Mesendoderm (in vitro differentiated cells): Measurements from ENCODE around the gene UBAP2.

Experiments
- DNase-seq: peaks from one replicate; pipeline ENCODE4 v3.0.0; 2013
- H2AK5ac ChIP-seq: 2 replicates; pipeline ENCODE4 v1.6.1; 2013; ENCODE audit warnings: low read length, inconsistent platforms
- H2BK120ac ChIP-seq: 2 replicates; pipeline ENCODE4 v1.6.1; 2013; ENCODE audit warnings: low read depth, mild to moderate bottlenecking, low read length, moderate library complexity, mixed read lengths
- H2BK15ac ChIP-seq: replicated peaks from 2 replicates; pipeline ENCODE4 v1.6.1; 2013; ENCODE audit warnings: low read depth, mild to moderate bottlenecking, moderate library complexity
- H2BK5ac ChIP-seq: 2 replicates; pipeline ENCODE4 v1.6.1; 2013; ENCODE audit warnings: low read length, inconsistent platforms
- H3K18ac ChIP-seq: 2 replicates; pipeline ENCODE4 v1.6.1; 2013; ENCODE audit warnings: mild to moderate bottlenecking, low read length, mixed read lengths
- H3K23ac ChIP-seq: one replicate; pipeline ENCODE4 v1.6.1; 2013; ENCODE audit warnings: low read length
- H3K27ac ChIP-seq: 2 replicates; pipeline ENCODE4 v1.5.1; 2013; ENCODE audit warnings: low read depth, mild to moderate bottlenecking, inconsistent platforms, low read length, moderate library complexity
- H3K27me3 ChIP-seq: 2 replicates; pipeline ENCODE4 v1.6.1; 2013; ENCODE audit warnings: low read length, control low read depth, mild to moderate bottlenecking, inconsistent platforms; ENCODE audit not compliant: insufficient read depth, poor library complexity
- H3K36me3 ChIP-seq: 2 replicates; pipeline ENCODE4 v1.6.1; 2013; ENCODE audit warnings: low read length, inconsistent platforms; ENCODE audit not compliant: control insufficient read depth, insufficient read depth
- H3K4ac ChIP-seq: one replicate; pipeline ENCODE4 v1.6.1; 2013; ENCODE audit warnings: low read depth, mild to moderate bottlenecking, low read length, moderate library complexity
- H3K4me1 ChIP-seq: 2 replicates; pipeline ENCODE4 v1.6.1; 2013; ENCODE audit warnings: low read depth, low read length, inconsistent platforms; ENCODE audit not compliant: control insufficient read depth
- H3K4me2 ChIP-seq: 2 replicates; pipeline ENCODE4 v1.6.1; 2013; ENCODE audit warnings: low read length
- H3K4me3 ChIP-seq: 2 replicates; pipeline ENCODE4 v1.5.1; 2013; ENCODE audit warnings: mild to moderate bottlenecking, low read length
- H3K56ac ChIP-seq: one replicate; pipeline ENCODE4 v1.6.1; 2013; ENCODE audit warnings: low read length
- H3K79me1 ChIP-seq: 2 replicates; pipeline ENCODE4 v1.6.1; 2013; ENCODE audit warnings: low read length, inconsistent platforms
- H3K79me2 ChIP-seq: 2 replicates; pipeline ENCODE4 v1.6.1; 2013; ENCODE audit warnings: mild to moderate bottlenecking, low read length; ENCODE audit not compliant: control insufficient read depth, insufficient read depth
- H3K9ac ChIP-seq: 2 replicates; pipeline ENCODE4 v1.6.1; 2013; ENCODE audit warnings: low read length, inconsistent platforms
- H4K5ac ChIP-seq: one replicate; pipeline ENCODE4 v1.6.1; 2013; ENCODE audit warnings: low read length
- H4K8ac ChIP-seq: one replicate; pipeline ENCODE4 v1.6.1; 2013; ENCODE audit warnings: low read depth, mild to moderate bottlenecking, control low read depth, low read length, moderate library complexity
- WGBS: extraction: QIAGEN DNeasy Blood & Tissue Kit; methylation state at CpG from one replicate; pipeline ENCODE4 v1.1.7; 2013; ENCODE audit warnings: low lambda C conversion rate, missing lambda C conversion rate; ENCODE audit not compliant: insufficient coverage; ENCODE audit errors: extremely low coverage; 5-methylcytosine and 5-hydroxymethylcytosine counted together

The UBAP2 gene

DNA sequence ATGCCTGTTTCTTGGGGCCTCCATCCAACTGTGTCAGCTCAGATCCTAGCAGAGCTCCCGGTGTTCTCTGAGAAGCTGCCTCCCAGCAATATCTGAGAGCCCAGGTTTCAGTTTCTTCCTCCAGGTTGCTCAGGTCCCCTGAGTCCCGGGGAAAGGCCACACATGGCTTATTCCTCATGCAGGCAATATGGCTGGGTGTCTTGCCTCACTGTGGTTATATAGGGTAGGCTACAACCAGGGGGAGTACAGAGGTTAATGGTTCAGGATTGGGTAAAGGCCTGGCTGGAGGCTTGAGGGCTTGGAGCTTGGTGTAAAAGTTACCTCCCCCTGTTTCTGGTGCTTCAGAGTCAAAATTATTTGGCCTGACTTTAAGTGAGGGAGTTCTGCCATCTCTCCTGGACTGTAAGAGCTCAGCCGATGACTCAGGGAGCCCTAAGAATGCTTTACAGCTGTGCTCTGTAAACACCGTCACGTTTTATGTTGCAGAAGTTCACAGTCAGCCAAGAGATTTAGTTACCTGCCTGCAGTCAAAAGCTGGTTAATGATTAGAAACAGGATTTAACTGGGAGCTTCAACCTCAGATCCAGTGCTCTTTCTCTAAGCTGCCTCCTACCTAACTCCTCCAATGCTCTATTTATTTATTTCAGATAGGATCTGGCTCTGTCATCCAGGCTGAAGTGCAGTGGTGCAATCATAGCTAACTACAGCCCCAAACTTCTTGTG lies 24.3 kb upstream of the UBAP2 start:
- no peak overlapping the region for H4K8ac ChIP-seq
- peak overlapping the region; percentile 35 for H3K27ac ChIP-seq
- H3K56ac ChIP-seq = peak overlapping the region; percentile 76
- no peak overlapping the region for H4K5ac ChIP-seq
- H2BK120ac ChIP-seq = no peak overlapping the region
- WGBS = no CpG with 5 or more reads among the region's 5 CpGs
- H2BK15ac ChIP-seq = no peak overlapping the region
- H3K4ac ChIP-seq = peak overlapping the region; percentile 46
- no peaks in the 10 kb centered on the region for H3K36me3 ChIP-seq
- DNase-seq = peak; percentile 64
- H3K79me2 ChIP-seq = no peaks in the 10 kb centered on the region
- no peaks in the 10 kb centered on the region for H3K79me1 ChIP-seq
- no peak overlapping the region for H2AK5ac ChIP-seq
- H3K23ac ChIP-seq = no peak overlapping the region
- H3K4me2 ChIP-seq = no peak overlapping the region
- H3K27me3 ChIP-seq = no peaks in the 10 kb centered on the region
- H3K9ac ChIP-seq = peak overlapping the region; percentile 22
- H3K4me1 ChIP-seq = peaks cover 6% of the 10 kb centered on the region
- H3K18ac ChIP-seq = no peak overlapping the region
- peak overlapping the region; percentile 17 for H2BK5ac ChIP-seq
- H3K4me3 ChIP-seq = no peak overlapping the region

DNA sequence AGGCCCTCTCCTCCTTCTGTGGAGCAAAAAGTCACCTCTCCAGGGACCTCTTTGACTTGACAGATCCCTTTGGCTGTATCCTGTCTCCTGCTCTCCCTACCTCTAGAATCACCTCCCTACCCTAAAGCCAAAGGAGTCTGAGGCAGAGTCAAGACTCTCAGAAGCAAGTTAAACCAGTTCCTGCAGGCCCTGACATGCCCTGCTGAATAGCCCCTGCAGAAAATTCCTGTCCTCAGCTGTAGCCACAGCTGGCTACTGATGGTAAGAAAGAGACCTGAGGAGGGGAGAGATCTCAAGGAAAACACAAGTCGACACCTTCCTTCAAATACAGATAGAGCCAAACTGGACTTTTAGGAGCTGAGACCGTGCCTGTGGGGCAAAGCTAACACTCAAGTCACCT lies 23.7 kb upstream of the UBAP2 start:
- H3K4ac ChIP-seq = no peak overlapping the region
- H3K4me1 ChIP-seq = peaks cover 6% of the 10 kb centered on the region
- peak overlapping the region; percentile 76 for H3K56ac ChIP-seq
- peak overlapping the region; percentile 22 for H3K9ac ChIP-seq
- no peak overlapping the region for H3K4me3 ChIP-seq
- no CpG with 5 or more reads among the region's 2 CpGs for WGBS
- H3K36me3 ChIP-seq = no peaks in the 10 kb centered on the region
- no peak overlapping the region for H2BK15ac ChIP-seq
- H4K8ac ChIP-seq = no peak overlapping the region
- H2BK5ac ChIP-seq = peak overlapping the region; percentile 17
- no peak overlapping the region for H3K18ac ChIP-seq
- H2BK120ac ChIP-seq = no peak overlapping the region
- peak overlapping the region; percentile 35 for H3K27ac ChIP-seq
- no peak overlapping the region for H3K4me2 ChIP-seq
- H3K79me2 ChIP-seq = no peaks in the 10 kb centered on the region
- no peak overlapping the region for H3K23ac ChIP-seq
- H3K79me1 ChIP-seq = no peaks in the 10 kb centered on the region
- DNase-seq = peak; percentile 77
- H4K5ac ChIP-seq = no peak overlapping the region
- H2AK5ac ChIP-seq = no peak overlapping the region
- no peaks in the 10 kb centered on the region for H3K27me3 ChIP-seq

- H3K4me2 ChIP-seq = no peak overlapping the region
- no peak overlapping the region for H3K27ac ChIP-seq
- no peak for DNase-seq
- H2BK120ac ChIP-seq = no peak overlapping the region
- no peak overlapping the region for H3K18ac ChIP-seq
- H2AK5ac ChIP-seq = no peak overlapping the region
- no peaks in the 10 kb centered on the region for H3K79me2 ChIP-seq
- no peaks in the 10 kb centered on the region for H3K27me3 ChIP-seq
- no peak overlapping the region for H3K9ac ChIP-seq
- WGBS = no CpG with 5 or more reads among the region's 5 CpGs
- no peak overlapping the region for H4K8ac ChIP-seq
- H3K56ac ChIP-seq = no peak overlapping the region
- no peaks in the 10 kb centered on the region for H3K36me3 ChIP-seq
- H3K23ac ChIP-seq = no peak overlapping the region
- H2BK15ac ChIP-seq = no peak overlapping the region
- no peak overlapping the region for H4K5ac ChIP-seq
- H3K4ac ChIP-seq = no peak overlapping the region
- no peak overlapping the region for H3K4me3 ChIP-seq
- H3K4me1 ChIP-seq = peaks cover 6% of the 10 kb centered on the region
- no peaks in the 10 kb centered on the region for H3K79me1 ChIP-seq
- H2BK5ac ChIP-seq = no peak overlapping the region
These were observed 22.1 kb upstream of the UBAP2 start for GRCh38 chr9:34070606-34071324.

- Histone ChIP-seq H3K4me2 (no peak overlapping the region), H3K79me1 (no peaks in the 10 kb centered on the region), H3K79me2 (no peaks in the 10 kb centered on the region), H3K23ac (no peak overlapping the region), H4K8ac (no peak overlapping the region), H3K9ac (no peak overlapping the region), H4K5ac (no peak overlapping the region), H3K27ac (no peak overlapping the region), H3K27me3 (no peaks in the 10 kb centered on the region), H3K56ac (no peak overlapping the region), H3K4ac (no peak overlapping the region), H2AK5ac (no peak overlapping the region), H3K4me1 (peaks cover 6% of the 10 kb centered on the region), H3K4me3 (no peak overlapping the region), H3K36me3 (no peaks in the 10 kb centered on the region), H3K18ac (no peak overlapping the region), H2BK5ac (no peak overlapping the region), H2BK15ac (no peak overlapping the region), H2BK120ac (no peak overlapping the region)
- DNase-seq = no peak
- WGBS = no CpG with 5 or more reads among the region's 6 CpGs
These were observed 21.1 kb upstream of the UBAP2 start for GRCh38 chr9:34069831-34070230.

- Histone ChIP-seq H4K5ac (no peak overlapping the region), H2BK120ac (no peak overlapping the region), H3K36me3 (no peaks in the 10 kb centered on the region), H3K4me3 (no peak overlapping the region), H3K9ac (no peak overlapping the region), H3K4ac (no peak overlapping the region), H2BK15ac (no peak overlapping the region), H3K27ac (no peak overlapping the region), H3K79me1 (no peaks in the 10 kb centered on the region), H3K4me1 (no peaks in the 10 kb centered on the region), H3K18ac (no peak overlapping the region), H2BK5ac (no peak overlapping the region), H3K23ac (no peak overlapping the region), H4K8ac (no peak overlapping the region), H3K27me3 (no peaks in the 10 kb centered on the region), H2AK5ac (no peak overlapping the region), H3K79me2 (no peaks in the 10 kb centered on the region), H3K56ac (no peak overlapping the region), H3K4me2 (no peak overlapping the region)
- DNase-seq = no peak
- no CpG with 5 or more reads among the region's 3 CpGs for WGBS
These were observed 16.9 kb upstream of the UBAP2 start for GRCh38 chr9:34065541-34065940.
